Measurements from ENCODE around the gene GPR171.

DNA sequence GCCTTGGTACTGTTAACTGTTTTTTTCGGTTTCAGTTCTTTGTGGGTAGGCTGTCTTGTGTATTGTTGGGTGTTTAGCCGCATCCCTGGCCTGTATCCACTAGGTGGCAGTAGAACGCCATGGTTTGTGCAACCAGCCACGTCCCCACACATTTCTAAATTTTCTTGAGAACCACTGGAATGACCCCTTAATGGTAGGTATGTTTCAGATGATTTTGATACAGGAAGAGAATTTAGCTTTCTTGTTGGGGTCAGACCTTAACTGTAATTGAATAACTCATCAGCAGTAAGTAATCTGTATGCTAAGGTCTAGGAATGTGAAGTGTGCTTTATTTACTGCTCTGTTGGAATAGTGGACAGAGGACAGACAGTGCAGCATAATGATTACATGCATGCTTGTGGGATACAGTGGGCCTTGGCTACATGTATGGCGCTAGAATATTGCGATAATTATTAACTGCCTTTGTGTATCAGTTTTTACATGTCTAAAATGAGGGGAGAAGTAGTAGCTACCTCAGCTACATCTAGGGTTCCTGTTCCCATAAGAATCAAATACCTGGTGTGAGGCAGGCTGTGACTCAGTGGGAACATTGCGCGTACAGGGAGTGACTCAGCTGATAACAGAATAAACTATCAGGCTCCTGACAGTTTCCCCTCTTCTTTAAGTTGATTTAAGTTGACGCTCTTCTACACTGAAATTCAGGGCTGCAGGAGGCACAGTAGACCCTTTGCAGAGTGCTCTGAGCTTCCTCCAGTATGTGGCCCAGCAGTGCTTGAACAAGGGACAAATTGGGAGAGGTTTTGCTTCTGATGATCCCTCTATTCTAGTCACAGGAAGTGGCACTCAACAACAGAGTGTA is 25.0 kb upstream of the GPR171 start:
- TF ChIP-seq, protein P1, sequence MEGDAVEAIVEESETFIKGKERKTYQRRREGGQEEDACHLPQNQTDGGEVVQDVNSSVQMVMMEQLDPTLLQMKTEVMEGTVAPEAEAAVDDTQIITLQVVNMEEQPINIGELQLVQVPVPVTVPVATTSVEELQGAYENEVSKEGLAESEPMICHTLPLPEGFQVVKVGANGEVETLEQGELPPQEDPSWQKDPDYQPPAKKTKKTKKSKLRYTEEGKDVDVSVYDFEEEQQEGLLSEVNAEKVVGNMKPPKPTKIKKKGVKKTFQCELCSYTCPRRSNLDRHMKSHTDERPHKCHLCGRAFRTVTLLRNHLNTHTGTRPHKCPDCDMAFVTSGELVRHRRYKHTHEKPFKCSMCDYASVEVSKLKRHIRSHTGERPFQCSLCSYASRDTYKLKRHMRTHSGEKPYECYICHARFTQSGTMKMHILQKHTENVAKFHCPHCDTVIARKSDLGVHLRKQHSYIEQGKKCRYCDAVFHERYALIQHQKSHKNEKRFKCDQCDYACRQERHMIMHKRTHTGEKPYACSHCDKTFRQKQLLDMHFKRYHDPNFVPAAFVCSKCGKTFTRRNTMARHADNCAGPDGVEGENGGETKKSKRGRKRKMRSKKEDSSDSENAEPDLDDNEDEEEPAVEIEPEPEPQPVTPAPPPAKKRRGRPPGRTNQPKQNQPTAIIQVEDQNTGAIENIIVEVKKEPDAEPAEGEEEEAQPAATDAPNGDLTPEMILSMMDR (IDR thresholded peaks at IDR 0.05) = peak; percentile 94
- TF ChIP-seq POLR2AphosphoS5 (IDR thresholded peaks at IDR 0.05; ENCODE audit: low read depth, low read length) (no peak), SIN3A (IDR thresholded peaks at IDR 0.05; ENCODE audit: borderline replicate concordance, insufficient read depth, low read depth, low read length) (no peak), TCF7L2 (IDR thresholded peaks at IDR 0.05; ENCODE audit: low read depth, low read length) (no peak)
- TF ChIP-seq, protein P2, sequence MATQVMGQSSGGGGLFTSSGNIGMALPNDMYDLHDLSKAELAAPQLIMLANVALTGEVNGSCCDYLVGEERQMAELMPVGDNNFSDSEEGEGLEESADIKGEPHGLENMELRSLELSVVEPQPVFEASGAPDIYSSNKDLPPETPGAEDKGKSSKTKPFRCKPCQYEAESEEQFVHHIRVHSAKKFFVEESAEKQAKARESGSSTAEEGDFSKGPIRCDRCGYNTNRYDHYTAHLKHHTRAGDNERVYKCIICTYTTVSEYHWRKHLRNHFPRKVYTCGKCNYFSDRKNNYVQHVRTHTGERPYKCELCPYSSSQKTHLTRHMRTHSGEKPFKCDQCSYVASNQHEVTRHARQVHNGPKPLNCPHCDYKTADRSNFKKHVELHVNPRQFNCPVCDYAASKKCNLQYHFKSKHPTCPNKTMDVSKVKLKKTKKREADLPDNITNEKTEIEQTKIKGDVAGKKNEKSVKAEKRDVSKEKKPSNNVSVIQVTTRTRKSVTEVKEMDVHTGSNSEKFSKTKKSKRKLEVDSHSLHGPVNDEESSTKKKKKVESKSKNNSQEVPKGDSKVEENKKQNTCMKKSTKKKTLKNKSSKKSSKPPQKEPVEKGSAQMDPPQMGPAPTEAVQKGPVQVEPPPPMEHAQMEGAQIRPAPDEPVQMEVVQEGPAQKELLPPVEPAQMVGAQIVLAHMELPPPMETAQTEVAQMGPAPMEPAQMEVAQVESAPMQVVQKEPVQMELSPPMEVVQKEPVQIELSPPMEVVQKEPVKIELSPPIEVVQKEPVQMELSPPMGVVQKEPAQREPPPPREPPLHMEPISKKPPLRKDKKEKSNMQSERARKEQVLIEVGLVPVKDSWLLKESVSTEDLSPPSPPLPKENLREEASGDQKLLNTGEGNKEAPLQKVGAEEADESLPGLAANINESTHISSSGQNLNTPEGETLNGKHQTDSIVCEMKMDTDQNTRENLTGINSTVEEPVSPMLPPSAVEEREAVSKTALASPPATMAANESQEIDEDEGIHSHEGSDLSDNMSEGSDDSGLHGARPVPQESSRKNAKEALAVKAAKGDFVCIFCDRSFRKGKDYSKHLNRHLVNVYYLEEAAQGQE (IDR thresholded peaks at IDR 0.05; ENCODE audit: insufficient read depth in 1 of 2, low read depth in 2 of 2, low read length in 1 of 2) = no peak
